ENCODE results near the gene MOSPD3. TPM values are rescaled to one million over a fixed set of nuclear protein-coding genes. Genes with fewer than 3 reads are reported as not detected.
A peak's percentile ranks its signal among the peaks of the same experiment; 100 is the strongest.

The MOSPD3 gene
- total and polyA plus RNA-seq, 2 experiments from 2014 or later: 15.3 to 23.5 TPM

- Histone ChIP-seq H3K4me2 (peak overlapping the region; percentile 85), H3K4me3 (peak overlapping the region; percentile 82), H3K9me2 (ENCODE audit: insufficient read depth) (no peaks in the 10 kb centered on the region), H3F3A (replicated peaks; ENCODE audit: low read depth) (peaks cover 9% of the 10 kb centered on the region; the same call in 1 of the 2 replicates), H3K79me2 (replicated peaks; ENCODE audit: insufficient read depth) (no peaks in the 10 kb centered on the region), H3K27me3 (ENCODE audit: insufficient read depth) (peaks cover 17% of the 10 kb centered on the region), H3K4me1 (ENCODE audit: insufficient read depth) (no peaks in the 10 kb centered on the region; the same call in 1 of the 2 replicates), H2AFZ (peak overlapping the region; percentile 97), H4K20me1 (replicated peaks; ENCODE audit: insufficient read depth) (no peaks in the 10 kb centered on the region), H3K27ac (ENCODE audit: low read depth) (no peak overlapping the region), H3K36me3 (ENCODE audit: insufficient read depth) (no peaks in the 10 kb centered on the region)
- no peak overlapping the region for H3K27ac Mint-ChIP-seq
- DNase-seq (ENCODE audit: low spot score) (peak; percentile 65), ATAC-seq (peak; percentile 63)
- TF ChIP-seq EZH2phosphoT487 (IDR thresholded peaks at IDR 0.05; ENCODE audit: unreplicated experiment): no peak
- peak; percentile 66 for TF ChIP-seq POLR2AphosphoS5 (IDR thresholded peaks at IDR 0.05; ENCODE audit: low read depth)
- TF ChIP-seq ETS1 (IDR thresholded peaks at IDR 0.05): no peak
- peak; percentile 61 for TF ChIP-seq CREB1 (CRISPR knock-in tag; IDR thresholded peaks at IDR 0.05; ENCODE audit: low read depth)
- no peak for TF ChIP-seq EZH2 (IDR thresholded peaks at IDR 0.05; ENCODE audit: low read depth, unreplicated experiment)
- no peak for TF ChIP-seq REST (IDR thresholded peaks at IDR 0.05; ENCODE audit: unreplicated experiment)
- TF ChIP-seq, protein P1, sequence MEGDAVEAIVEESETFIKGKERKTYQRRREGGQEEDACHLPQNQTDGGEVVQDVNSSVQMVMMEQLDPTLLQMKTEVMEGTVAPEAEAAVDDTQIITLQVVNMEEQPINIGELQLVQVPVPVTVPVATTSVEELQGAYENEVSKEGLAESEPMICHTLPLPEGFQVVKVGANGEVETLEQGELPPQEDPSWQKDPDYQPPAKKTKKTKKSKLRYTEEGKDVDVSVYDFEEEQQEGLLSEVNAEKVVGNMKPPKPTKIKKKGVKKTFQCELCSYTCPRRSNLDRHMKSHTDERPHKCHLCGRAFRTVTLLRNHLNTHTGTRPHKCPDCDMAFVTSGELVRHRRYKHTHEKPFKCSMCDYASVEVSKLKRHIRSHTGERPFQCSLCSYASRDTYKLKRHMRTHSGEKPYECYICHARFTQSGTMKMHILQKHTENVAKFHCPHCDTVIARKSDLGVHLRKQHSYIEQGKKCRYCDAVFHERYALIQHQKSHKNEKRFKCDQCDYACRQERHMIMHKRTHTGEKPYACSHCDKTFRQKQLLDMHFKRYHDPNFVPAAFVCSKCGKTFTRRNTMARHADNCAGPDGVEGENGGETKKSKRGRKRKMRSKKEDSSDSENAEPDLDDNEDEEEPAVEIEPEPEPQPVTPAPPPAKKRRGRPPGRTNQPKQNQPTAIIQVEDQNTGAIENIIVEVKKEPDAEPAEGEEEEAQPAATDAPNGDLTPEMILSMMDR (conservative IDR thresholded peaks at IDR 0.05; ENCODE audit: low read depth in 2 of 2): peak; percentile 45 to 61
- peaks cover 28% of the 10 kb centered on the region for H3K27me3 Mint-ChIP-seq (ENCODE audit: insufficient read depth, low read depth, poor library complexity)
- peak overlapping the region; percentile 72 for H3K4me3 Mint-ChIP-seq
- H3K4me1 Mint-ChIP-seq: peaks cover 3% of the 10 kb centered on the region; the same call in 1 of the 3 replicates
- no peaks in the 10 kb centered on the region; the same call in 2 of the 3 replicates for H3K9me3 Mint-ChIP-seq
- no peaks in the 10 kb centered on the region; the same call in 2 of the 3 replicates for H3K36me3 Mint-ChIP-seq (ENCODE audit: low read depth)
These were observed 20.8 kb downstream of the MOSPD3 start for GRCh38 chr7:100632951-100633717.

All from GM23338 (cell line).